ENCODE measurements around the gene PRRX2.

The PRRX2 gene

GRCh38 chr9:129762985-129763926 is 97.8 kb downstream of the PRRX2 start:
- DNase-seq: no peak

GRCh38 chr9:129765764-129766317 is 100.4 kb downstream of the PRRX2 start:
- no peak for DNase-seq

GRCh38 chr9:129768486-129768885 is 103.0 kb downstream of the PRRX2 start:
- no peak for DNase-seq

GRCh38 chr9:129769669-129770068 is 104.2 kb downstream of the PRRX2 start:
- no peak for DNase-seq

GRCh38 chr9:129770741-129771140 is 105.3 kb downstream of the PRRX2 start:
- DNase-seq: no peak
